Embryonic facial prominence (tissue), 1 donor: ENCODE data around the gene GNB1.
"Not testable (repeated sequence)": the region's sequence is repeated elsewhere in the genome, so short reads cannot be mapped to it uniquely, and the experiment has no call there.

Experiments used
- DNase-seq: peaks from one replicate; pipeline ENCODE4 v3.0.0-alpha.2; 2016; ENCODE audit errors: extremely low spot score

GNB1 gene

GRCh38 chr1:1859970-1860697, 30.8 kb downstream of the GNB1 start:
- peak; percentile 34 for DNase-seq

- no peak for DNase-seq
These were observed 32.4 kb downstream of the GNB1 start for GRCh38 chr1:1858382-1859086.

GRCh38 chr1:1857096-1857703, 33.7 kb downstream of the GNB1 start:
- DNase-seq = no peak

GRCh38 chr1:1856161-1856560, 34.7 kb downstream of the GNB1 start:
- not testable (repeated sequence) for DNase-seq

- no peak for DNase-seq
These were observed 37.2 kb downstream of the GNB1 start for GRCh38 chr1:1853593-1854257.

GRCh38 chr1:1852619-1853414, 38.1 kb downstream of the GNB1 start:
- DNase-seq = no peak

GRCh38 chr1:1847890-1848289, 43.0 kb downstream of the GNB1 start:
- no peak for DNase-seq

- no peak for DNase-seq
These were observed 43.6 kb downstream of the GNB1 start for GRCh38 chr1:1847061-1847850.

GRCh38 chr1:1846386-1846918, 44.4 kb downstream of the GNB1 start:
- DNase-seq = no peak

- no peak for DNase-seq
These were observed 48.3 kb downstream of the GNB1 start for GRCh38 chr1:1842360-1843146.

- DNase-seq = no peak
These were observed 49.3 kb downstream of the GNB1 start for GRCh38 chr1:1841575-1841995.

- no peak for DNase-seq
These were observed 51.4 kb downstream of the GNB1 start for GRCh38 chr1:1839311-1839965.

- no peak for DNase-seq
These were observed 54.8 kb downstream of the GNB1 start for GRCh38 chr1:1836119-1836518.

- no peak for DNase-seq
These were observed 55.3 kb downstream of the GNB1 start for GRCh38 chr1:1835546-1835945.

- no peak for DNase-seq
These were observed 57.0 kb downstream of the GNB1 start for GRCh38 chr1:1833916-1834325.

GRCh38 chr1:1833456-1833855, 57.4 kb downstream of the GNB1 start:
- DNase-seq = no peak

GRCh38 chr1:1832820-1833219, 58.1 kb downstream of the GNB1 start:
- no peak for DNase-seq

- no peak for DNase-seq
These were observed 58.7 kb downstream of the GNB1 start for GRCh38 chr1:1832166-1832565.
